OCI-LY3 (cell line): ENCODE results near the gene CFHR4.

Experiments
- H2AFZ ChIP-seq: fragments of 200-600, 300-600 bp; shearing (Covaris generic); 2 replicates; pipeline ENCODE4 v1.6.0; 2014; ENCODE audit warnings: antibody characterized with exemption, low read depth, low read length
- H3K27ac ChIP-seq: fragments of 200-600, 300-600 bp; sonication (generic); 2 replicates; pipeline ENCODE4 v1.5.1; 2014; ENCODE audit warnings: mild to moderate bottlenecking, low read length, moderate library complexity, mixed read lengths
- H3K27me3 ChIP-seq: fragments of 200-600, 300-600 bp; sonication (generic); 2 replicates; pipeline ENCODE4 v1.6.1; 2014; ENCODE audit warnings: low read depth, low read length, mixed read lengths
- H3K36me3 ChIP-seq: fragments of 200-600, 300-600 bp; sonication (generic); replicated peaks from 2 replicates; pipeline ENCODE3; 2014; ENCODE audit warnings: low read depth, low read length, mixed read lengths
- H3K4me1 ChIP-seq: fragments of 300-600, 200-600 bp; sonication (generic); 2 replicates; pipeline ENCODE4 v1.6.1; 2014; ENCODE audit warnings: low read length, mixed read lengths
- H3K4me2 ChIP-seq: fragments of 200-600, 300-600 bp; sonication (generic); 2 replicates; pipeline ENCODE4 v1.6.1; 2014; ENCODE audit warnings: low read length, mixed read lengths
- H3K4me3 ChIP-seq: fragments of 300-600, 200-600 bp; sonication (generic); 2 replicates; pipeline ENCODE4 v1.5.1; 2014; ENCODE audit warnings: antibody characterized with exemption, mild to moderate bottlenecking, low read length, moderate library complexity
- H3K79me2 ChIP-seq: fragments of 300-600, 200-600 bp; shearing (Covaris generic); 2 replicates; pipeline ENCODE4 v1.6.1; 2014; ENCODE audit warnings: mild to moderate bottlenecking, low read length, mixed read lengths
- H3K9ac ChIP-seq: fragments of 300-600, 200-600 bp; shearing (Covaris generic); 2 replicates; pipeline ENCODE4 v1.6.0; 2014; ENCODE audit warnings: mild to moderate bottlenecking, low read length, moderate library complexity
- H3K9me3 ChIP-seq: fragments of 200-600, 300-600 bp; shearing (Covaris generic); 2 replicates; pipeline ENCODE4 v1.6.1; 2014; ENCODE audit warnings: low read length, mixed read lengths; ENCODE audit not compliant: insufficient read depth
- H4K20me1 ChIP-seq: fragments of 200-600, 300-600 bp; sonication (generic); 2 replicates; pipeline ENCODE4 v1.6.1; 2016; ENCODE audit warnings: low read length, mixed read lengths; ENCODE audit not compliant: insufficient read depth
- EZH2phosphoT487 ChIP-seq: fragments of 200-600 bp; shearing (Covaris generic); IDR thresholded peaks from 2 replicates; pipeline ENCODE4 v1.6.1; 2018; ENCODE audit warnings: antibody characterized with exemption, mixed run types, low read depth
- TF ChIP-seq, protein P1 (sequence below): fragments of 200-600, 300-600 bp; sonication (generic); IDR thresholded peaks from 2 replicates; pipeline ENCODE4 v1.5.1; 2014; ENCODE audit warnings: antibody characterized with exemption, low read length, low read depth

The CFHR4 gene

DNA sequence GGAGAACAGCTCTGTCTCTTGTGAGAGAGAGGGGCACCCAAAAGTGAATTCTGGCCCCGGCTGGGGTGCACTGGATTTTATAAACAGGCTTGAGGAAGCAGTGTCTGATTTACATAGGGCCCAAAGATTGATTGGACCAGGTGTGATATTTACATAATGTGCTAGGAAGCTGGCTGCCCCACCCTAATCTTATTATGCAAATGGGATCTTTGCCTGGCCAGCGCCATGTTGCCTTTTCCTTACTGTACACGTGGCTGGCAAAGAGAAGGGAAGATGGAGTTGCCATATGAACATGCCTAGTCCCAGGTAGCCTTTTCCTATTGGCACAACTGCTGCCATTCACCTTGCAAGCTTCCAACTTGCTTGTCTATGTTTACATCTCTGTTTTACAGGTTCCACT is 29.0 kb upstream of the CFHR4 start:
- Histone ChIP-seq H2AFZ (no peak overlapping the region), H3K79me2 (no peaks in the 10 kb centered on the region), H3K9me3 (no peaks in the 10 kb centered on the region), H3K4me3 (no peak overlapping the region), H3K9ac (no peak overlapping the region), H3K4me1 (no peaks in the 10 kb centered on the region), H3K36me3 (no peaks in the 10 kb centered on the region), H4K20me1 (no peaks in the 10 kb centered on the region), H3K27me3 (no peaks in the 10 kb centered on the region), H3K27ac (no peak overlapping the region), H3K4me2 (no peak overlapping the region)
- no peak for TF ChIP-seq EZH2phosphoT487
- TF ChIP-seq, protein P1, sequence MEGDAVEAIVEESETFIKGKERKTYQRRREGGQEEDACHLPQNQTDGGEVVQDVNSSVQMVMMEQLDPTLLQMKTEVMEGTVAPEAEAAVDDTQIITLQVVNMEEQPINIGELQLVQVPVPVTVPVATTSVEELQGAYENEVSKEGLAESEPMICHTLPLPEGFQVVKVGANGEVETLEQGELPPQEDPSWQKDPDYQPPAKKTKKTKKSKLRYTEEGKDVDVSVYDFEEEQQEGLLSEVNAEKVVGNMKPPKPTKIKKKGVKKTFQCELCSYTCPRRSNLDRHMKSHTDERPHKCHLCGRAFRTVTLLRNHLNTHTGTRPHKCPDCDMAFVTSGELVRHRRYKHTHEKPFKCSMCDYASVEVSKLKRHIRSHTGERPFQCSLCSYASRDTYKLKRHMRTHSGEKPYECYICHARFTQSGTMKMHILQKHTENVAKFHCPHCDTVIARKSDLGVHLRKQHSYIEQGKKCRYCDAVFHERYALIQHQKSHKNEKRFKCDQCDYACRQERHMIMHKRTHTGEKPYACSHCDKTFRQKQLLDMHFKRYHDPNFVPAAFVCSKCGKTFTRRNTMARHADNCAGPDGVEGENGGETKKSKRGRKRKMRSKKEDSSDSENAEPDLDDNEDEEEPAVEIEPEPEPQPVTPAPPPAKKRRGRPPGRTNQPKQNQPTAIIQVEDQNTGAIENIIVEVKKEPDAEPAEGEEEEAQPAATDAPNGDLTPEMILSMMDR, result no peak

DNA sequence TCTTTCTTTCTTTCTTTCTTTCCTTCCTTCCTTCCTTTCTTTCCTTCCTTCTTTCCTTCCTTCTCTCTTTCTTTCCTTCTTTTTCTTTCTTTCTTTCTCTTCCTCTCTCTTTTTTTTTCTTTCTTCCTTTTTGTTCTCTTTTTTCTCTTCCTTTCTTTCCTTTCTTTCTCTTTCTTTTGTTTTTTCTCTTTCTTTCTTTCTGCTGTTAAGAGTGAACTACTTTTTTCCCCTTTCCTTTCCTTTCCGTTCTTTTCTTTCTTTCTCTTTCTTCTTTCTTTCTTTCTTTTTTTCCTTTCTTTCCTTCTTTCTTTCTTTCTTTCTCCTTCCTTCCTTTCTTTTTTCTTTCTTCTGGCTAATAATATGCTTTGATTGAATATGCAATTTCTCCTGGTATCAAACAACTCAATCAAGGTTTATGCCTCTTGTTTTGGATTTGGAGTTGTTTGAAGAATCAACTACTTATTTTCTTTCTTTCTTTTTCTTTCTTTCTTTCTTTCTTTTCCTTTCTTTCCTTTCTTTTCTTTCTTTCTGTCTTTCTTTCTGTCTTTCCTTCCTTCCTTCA is 27.4 kb upstream of the CFHR4 start:
- Histone ChIP-seq H4K20me1 (no peaks in the 10 kb centered on the region), H3K4me2 (no peak overlapping the region), H3K4me1 (no peaks in the 10 kb centered on the region), H3K79me2 (no peaks in the 10 kb centered on the region), H3K9me3 (no peaks in the 10 kb centered on the region), H3K36me3 (no peaks in the 10 kb centered on the region), H3K9ac (no peak overlapping the region), H2AFZ (no peak overlapping the region), H3K27ac (no peak overlapping the region), H3K4me3 (no peak overlapping the region), H3K27me3 (no peaks in the 10 kb centered on the region)
- TF ChIP-seq, protein P1, result no peak
- no peak for TF ChIP-seq EZH2phosphoT487

DNA sequence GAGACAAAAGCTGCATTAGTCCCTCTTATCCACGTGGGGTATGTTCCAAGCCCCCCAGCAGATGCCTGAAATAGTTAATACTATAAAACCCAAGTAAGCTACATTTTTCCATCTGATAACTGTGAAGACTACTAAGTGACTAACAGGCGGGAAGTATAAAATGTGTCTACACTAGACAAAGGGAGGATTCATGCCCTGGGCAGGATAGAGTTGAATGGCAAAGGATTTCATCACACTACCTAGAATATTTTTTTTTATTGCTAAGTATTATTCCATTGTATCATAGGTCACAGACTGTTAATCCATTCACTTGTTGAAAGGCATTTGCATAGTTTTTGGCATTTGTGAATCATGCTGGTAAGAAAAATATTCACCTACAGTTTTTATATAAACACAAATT is 26.4 kb upstream of the CFHR4 start:
- Histone ChIP-seq H3K4me1 (no peaks in the 10 kb centered on the region), H3K9me3 (no peaks in the 10 kb centered on the region), H3K9ac (no peak overlapping the region), H4K20me1 (no peaks in the 10 kb centered on the region), H3K27me3 (no peaks in the 10 kb centered on the region), H3K79me2 (no peaks in the 10 kb centered on the region), H3K4me3 (no peak overlapping the region), H3K4me2 (no peak overlapping the region), H2AFZ (no peak overlapping the region), H3K36me3 (no peaks in the 10 kb centered on the region), H3K27ac (no peak overlapping the region)
- TF ChIP-seq, protein P1, result no peak
- TF ChIP-seq EZH2phosphoT487, result no peak

DNA sequence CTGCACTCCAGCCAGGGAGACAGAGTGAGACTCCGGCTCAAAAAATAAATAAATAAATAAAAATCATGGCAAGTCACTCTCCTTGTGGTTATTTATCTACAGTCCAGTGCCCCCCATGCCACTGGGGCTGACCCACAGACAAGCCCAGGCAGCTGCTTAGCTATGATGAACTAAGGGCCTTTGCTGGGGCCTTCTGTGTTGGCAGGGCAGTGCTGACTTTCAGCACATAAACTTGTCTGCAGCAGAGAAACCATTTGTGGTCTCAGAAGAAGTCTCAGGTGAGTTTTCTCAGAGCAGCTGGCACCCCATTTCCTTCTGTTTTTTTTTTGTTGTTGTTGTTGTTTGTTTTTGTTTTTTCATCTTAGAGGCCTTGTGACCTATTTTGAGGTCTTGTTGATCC is 20.9 kb upstream of the CFHR4 start:
- TF ChIP-seq EZH2phosphoT487, result no peak
- TF ChIP-seq, protein P1, result no peak
- H2AFZ ChIP-seq, result no peak overlapping the region
- no peak overlapping the region for H3K27ac ChIP-seq
- H3K9me3 ChIP-seq, result no peaks in the 10 kb centered on the region
- H3K4me2 ChIP-seq, result no peak overlapping the region
- no peaks in the 10 kb centered on the region for H3K4me1 ChIP-seq
- no peak overlapping the region for H3K4me3 ChIP-seq
- no peaks in the 10 kb centered on the region for H4K20me1 ChIP-seq
- H3K36me3 ChIP-seq, result no peaks in the 10 kb centered on the region
- no peaks in the 10 kb centered on the region for H3K27me3 ChIP-seq
- H3K9ac ChIP-seq, result no peak overlapping the region
- no peaks in the 10 kb centered on the region for H3K79me2 ChIP-seq
